CD4-positive, alpha-beta memory T cell (primary cell): ENCODE data around the gene PSMD1. TPM values are rescaled to one million over a fixed set of nuclear protein-coding genes. Genes with fewer than 3 reads are reported as not detected.

Experiments
- CTCF ChIA-PET: fragments of 350-600 bp; sonication (Branson Sonifier 250); formaldehyde crosslinking; loops from one replicate; lab custom pipeline; 2021; ENCODE audit warnings: inconsistent platforms; ENCODE audit not compliant: partially characterized antibody; lab: Charles Lee
- POLR2A ChIA-PET: fragments of 350-600 bp; sonication (Branson Sonifier 250); formaldehyde crosslinking; loops from one replicate; lab custom pipeline; 2021; ENCODE audit not compliant: partially characterized antibody; lab: Charles Lee
- DNase-seq, 5 donors: peaks; one replicate each; pipeline versions ENCODE4 v3.0.0 to v3.0.0-alpha.2; 2020 to 2022; ENCODE audit warnings: mixed read lengths in 1 of 5
- H3K27ac ChIP-seq: one replicate; pipeline ENCODE4 v1.7.0; 2013; ENCODE audit warnings: low read depth, low read length
- H3K27me3 ChIP-seq: 2 replicates; pipeline ENCODE4 v1.7.0; 2013; ENCODE audit warnings: mild to moderate bottlenecking, low read length, moderate library complexity; ENCODE audit not compliant: insufficient read depth
- H3K36me3 ChIP-seq: 2 replicates; pipeline ENCODE4 v1.7.0; 2013; ENCODE audit warnings: mild to moderate bottlenecking, low read length, moderate library complexity; ENCODE audit not compliant: insufficient read depth
- H3K4me1 ChIP-seq: 2 replicates; pipeline ENCODE4 v1.7.0; 2013; ENCODE audit warnings: mild to moderate bottlenecking, low read length, moderate library complexity; ENCODE audit not compliant: insufficient read depth
- H3K4me3 ChIP-seq, 2 donors: one replicate each; pipeline ENCODE4 v1.7.0; 2013; ENCODE audit warnings: low read length in 2 of 2, mild to moderate bottlenecking in 1 of 2
- H3K9me3 ChIP-seq, 2 donors: one replicate each; pipeline ENCODE4 v1.7.0; 2013; ENCODE audit warnings: low read length in 2 of 2, control low read depth in 1 of 2; ENCODE audit not compliant: control insufficient read depth in 1 of 2
- H3K27ac Mint-ChIP-seq, 7 donors: one replicate each; pipeline ENCODE4 v1.8.0; 2020 to 2021; ENCODE audit warnings: mixed read lengths in 7 of 7, mild to moderate bottlenecking in 6 of 7, inconsistent platforms in 3 of 7, moderate library complexity in 3 of 7
- H3K27me3 Mint-ChIP-seq, 2 donors: one replicate each; pipeline ENCODE4 v1.8.0; 2020 to 2021; ENCODE audit warnings: mixed read lengths in 2 of 2
- H3K36me3 Mint-ChIP-seq, 2 donors: one replicate each; pipeline ENCODE4 v1.8.0; 2020 to 2021; ENCODE audit warnings: mixed read lengths in 2 of 2, inconsistent platforms in 1 of 2, mild to moderate bottlenecking in 1 of 2
- H3K4me1 Mint-ChIP-seq, 4 donors: one replicate each; pipeline ENCODE4 v1.8.0; 2020 to 2021; ENCODE audit warnings: mixed read lengths in 4 of 4, mild to moderate bottlenecking in 1 of 4
- H3K4me3 Mint-ChIP-seq, 8 donors: one replicate each; pipeline ENCODE4 v1.8.0; 2020 to 2021; ENCODE audit warnings: mixed read lengths in 8 of 8, mild to moderate bottlenecking in 7 of 8, moderate library complexity in 6 of 8, inconsistent platforms in 3 of 8
- H3K9me3 Mint-ChIP-seq, 8 donors: one replicate each; pipeline ENCODE4 v1.8.0; 2020 to 2021; ENCODE audit warnings: mixed read lengths in 8 of 8, mild to moderate bottlenecking in 5 of 8, inconsistent platforms in 3 of 8, moderate library complexity in 1 of 8
- intact Hi-C: fragments of 100-400 bp; cut with micrococcal nuclease; formaldehyde crosslinking; loops from one replicate; pipeline ENCODE4 v1.15.1; 2023
- polyA plus RNA-seq, 2 donors: library from polyadenylated mRNA; unstranded; fragments of 300-500 nt; fragmentation: Illumina TruSeq; gene quantifications; one replicate each; pipeline ENCODE4 v1.2.3, GENCODE V29; 2021
- total RNA-seq, 2 experiments: library from RNA; stranded (reverse); gene quantifications; one replicate each; pipeline ENCODE4 v1.2.3, GENCODE V29; 2021

PSMD1 gene
- total and polyA plus RNA-seq, 4 experiments from 2014 or later, result 38.0 to 65.0 (median 52.6) TPM

DNA sequence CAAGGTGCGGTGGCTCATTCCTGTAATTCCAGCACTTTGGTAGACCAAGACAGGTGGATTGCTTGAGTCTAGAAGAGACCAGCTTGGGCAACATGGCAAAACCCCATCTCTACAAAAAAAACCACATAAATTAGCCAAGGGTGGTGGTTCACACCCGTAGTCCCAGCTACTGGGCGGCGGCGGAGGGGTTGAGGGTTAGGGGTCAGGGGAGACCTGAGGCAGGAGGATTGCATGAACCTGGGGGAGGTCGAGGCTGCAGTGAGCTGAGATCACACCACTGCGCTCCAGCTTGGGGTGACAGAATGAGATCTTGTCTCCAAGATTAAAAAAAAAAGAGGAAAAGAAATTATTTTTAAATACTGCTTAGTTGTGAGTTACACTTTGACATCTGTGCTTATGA lies 69.5 kb downstream of the PSMD1 start:
- Mint-ChIP-seq H3K27me3 (no peaks in the 10 kb centered on the region), H3K4me3 (no peak overlapping the region), H3K27ac (no peak overlapping the region), H3K36me3 (peaks cover 0 to 7% of the 10 kb centered on the region in 2 donors), H3K4me1 (peaks cover 16 to 27% (median 23%) of the 10 kb centered on the region in 4 donors), H3K9me3 (no peaks in the 10 kb centered on the region)
- intact Hi-C loops, result no loop called here
- H3K36me3 ChIP-seq, result no peaks in the 10 kb centered on the region
- no peak overlapping the region for H3K4me3 ChIP-seq
- DNase-seq, result no peak
- ChIA-PET POLR2A (no interaction called here), CTCF (interaction anchor here (1.1 to 1.4 kb wide), 2 partner anchors 22 to 25 kb away, joined by 3 read pairs; no protein-coding TSS in a partner anchor)
- no peak overlapping the region for H3K27ac ChIP-seq
- H3K27me3 ChIP-seq, result no peaks in the 10 kb centered on the region
- H3K9me3 ChIP-seq, result no peaks in the 10 kb centered on the region
- H3K4me1 ChIP-seq, result peaks cover 23% of the 10 kb centered on the region

DNA sequence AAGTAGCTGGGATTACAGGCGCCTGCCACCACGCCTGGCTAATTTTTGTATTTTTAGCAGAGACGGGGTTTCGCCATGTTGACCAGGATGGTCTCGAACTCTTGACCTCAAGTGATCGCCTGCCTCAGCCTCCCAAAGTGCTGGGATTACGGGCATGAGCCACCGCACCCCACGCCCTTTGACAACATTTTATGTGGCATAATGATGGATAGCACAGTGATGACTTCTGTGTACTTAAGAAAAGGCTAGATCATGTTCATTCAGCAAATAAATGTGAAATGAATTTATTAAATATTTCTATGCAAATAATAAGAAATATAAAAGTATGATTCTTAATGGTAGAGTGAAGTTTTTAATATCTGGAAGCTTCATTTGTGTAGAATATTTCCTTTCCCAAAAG lies 70.8 kb downstream of the PSMD1 start:
- Histone ChIP-seq H3K4me1 (peaks cover 23% of the 10 kb centered on the region), H3K36me3 (no peaks in the 10 kb centered on the region), H3K27ac (no peak overlapping the region), H3K27me3 (no peaks in the 10 kb centered on the region), H3K9me3 (no peaks in the 10 kb centered on the region), H3K4me3 (no peak overlapping the region)
- intact Hi-C loops, result no loop called here
- POLR2A ChIA-PET, result no interaction called here
- Mint-ChIP-seq H3K9me3 (no peaks in the 10 kb centered on the region), H3K36me3 (peaks cover 0 to 7% of the 10 kb centered on the region in 2 donors), H3K4me1 (peaks cover 16 to 27% (median 23%) of the 10 kb centered on the region in 4 donors), H3K27me3 (no peaks in the 10 kb centered on the region), H3K4me3 (no peak overlapping the region), H3K27ac (no peak overlapping the region)
- no peak for DNase-seq
- CTCF ChIA-PET, result no interaction called here

DNA sequence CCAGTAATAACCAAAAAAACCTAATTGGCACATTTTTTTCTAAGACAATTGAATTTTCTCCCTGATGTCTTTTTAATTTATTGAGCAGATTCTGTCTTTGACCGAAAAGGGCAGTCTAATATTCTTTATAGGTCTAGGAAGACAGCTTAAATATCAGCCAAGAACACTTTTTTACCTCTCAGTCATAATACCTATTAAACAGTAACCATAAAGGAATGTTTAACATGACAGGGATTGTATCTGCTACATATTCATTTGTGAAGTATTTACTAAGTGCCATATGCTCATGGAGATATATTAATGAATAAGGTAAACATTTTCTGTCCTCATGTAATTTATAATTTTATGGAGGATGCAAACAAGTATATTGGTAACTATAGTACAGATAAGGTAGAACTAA lies 71.3 kb downstream of the PSMD1 start:
- H3K27me3 ChIP-seq, result no peaks in the 10 kb centered on the region
- H3K9me3 ChIP-seq, result no peaks in the 10 kb centered on the region
- H3K36me3 ChIP-seq, result no peaks in the 10 kb centered on the region
- Mint-ChIP-seq H3K36me3 (peaks cover 0 to 7% of the 10 kb centered on the region in 2 donors), H3K4me1 (peaks cover 20 to 32% (median 23%) of the 10 kb centered on the region in 4 donors), H3K27me3 (no peaks in the 10 kb centered on the region), H3K9me3 (no peaks in the 10 kb centered on the region), H3K4me3 (no peak overlapping the region), H3K27ac (no peak overlapping the region)
- peaks cover 23% of the 10 kb centered on the region for H3K4me1 ChIP-seq
- ChIA-PET CTCF (interaction anchor here (0.8 kb wide), 1 partner anchor 8 kb away, joined by 3 read pairs; no protein-coding TSS in a partner anchor), POLR2A (no interaction called here)
- DNase-seq, result no peak
- H3K27ac ChIP-seq, result no peak overlapping the region
- H3K4me3 ChIP-seq, result no peak overlapping the region
- intact Hi-C loops, result no loop called here

DNA sequence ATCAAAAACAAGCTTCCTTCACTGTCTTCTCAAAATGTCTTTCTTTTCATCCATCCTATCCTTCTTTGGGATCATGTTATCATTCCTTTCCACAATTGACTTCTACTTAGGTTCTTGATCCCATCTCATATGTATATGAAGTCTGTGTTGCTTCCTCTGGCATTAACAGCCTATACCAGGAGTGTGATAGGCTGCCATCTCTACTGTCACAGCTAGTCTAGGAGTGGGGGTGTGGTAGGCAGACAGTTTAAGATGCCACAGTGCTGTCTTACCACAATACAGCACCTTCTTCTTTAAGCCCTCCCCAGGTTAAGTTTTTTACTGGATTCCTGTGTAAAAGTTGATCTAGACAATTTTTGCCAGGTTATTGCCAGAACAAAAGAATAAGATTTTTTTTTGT lies 71.9 kb downstream of the PSMD1 start:
- POLR2A ChIA-PET, result no interaction called here
- H3K36me3 ChIP-seq, result no peaks in the 10 kb centered on the region
- H3K9me3 Mint-ChIP-seq, result no peaks in the 10 kb centered on the region
- H3K36me3 Mint-ChIP-seq, result peaks cover 0 to 7% of the 10 kb centered on the region in 2 donors
- CTCF ChIA-PET, result interaction anchor here (0.8 kb wide), 1 partner anchor 8 kb away, joined by 3 read pairs; no protein-coding TSS in a partner anchor
- intact Hi-C loops, result no loop called here
- H3K4me1 Mint-ChIP-seq, result peaks cover 16 to 27% (median 18%) of the 10 kb centered on the region in 4 donors
- no peaks in the 10 kb centered on the region for H3K27me3 ChIP-seq
- H3K27ac ChIP-seq, result no peak overlapping the region
- H3K4me1 ChIP-seq, result peaks cover 21% of the 10 kb centered on the region
- H3K27ac Mint-ChIP-seq, result peak overlapping the region in 1 of 7 donors; percentile 4
- no peaks in the 10 kb centered on the region for H3K9me3 ChIP-seq
- no peak for DNase-seq
- H3K4me3 Mint-ChIP-seq, result no peak overlapping the region
- no peak overlapping the region for H3K4me3 ChIP-seq
- H3K27me3 Mint-ChIP-seq, result no peaks in the 10 kb centered on the region

DNA sequence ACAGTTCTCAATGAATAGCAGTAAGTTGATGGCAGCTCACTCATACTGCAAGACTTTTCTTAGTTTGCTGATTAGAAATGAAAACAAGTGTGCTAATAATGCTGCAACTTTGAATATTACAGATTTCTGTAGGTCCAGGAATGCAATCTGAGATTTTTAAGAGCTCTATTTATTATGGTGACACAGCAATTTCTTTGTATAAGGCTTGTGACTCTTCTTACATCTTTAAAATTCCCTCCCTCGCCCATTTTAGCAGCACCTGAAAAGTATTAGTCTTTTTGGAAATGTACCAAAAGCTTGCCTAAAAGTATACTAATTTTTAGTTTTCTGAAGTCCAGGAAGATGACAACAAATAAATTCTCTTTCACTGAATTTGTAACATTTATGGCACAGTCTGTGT lies 72.5 kb downstream of the PSMD1 start:
- H3K4me3 ChIP-seq, result no peak overlapping the region
- peaks cover 14% of the 10 kb centered on the region for H3K4me1 ChIP-seq
- intact Hi-C loops, result no loop called here
- H3K9me3 Mint-ChIP-seq, result no peaks in the 10 kb centered on the region
- no peaks in the 10 kb centered on the region for H3K27me3 ChIP-seq
- H3K27ac ChIP-seq, result no peak overlapping the region
- POLR2A ChIA-PET, result no interaction called here
- DNase-seq, result no peak
- no peaks in the 10 kb centered on the region for H3K9me3 ChIP-seq
- no peak overlapping the region for H3K4me3 Mint-ChIP-seq
- peaks cover 0 to 7% of the 10 kb centered on the region in 2 donors for H3K36me3 Mint-ChIP-seq
- no peaks in the 10 kb centered on the region for H3K27me3 Mint-ChIP-seq
- CTCF ChIA-PET, result interaction anchor here (1.4 kb wide), 1 partner anchor 78 kb away, joined by 3 read pairs; no protein-coding TSS in a partner anchor
- H3K27ac Mint-ChIP-seq, result no peak overlapping the region
- peaks cover 10 to 22% (median 12%) of the 10 kb centered on the region in 4 donors for H3K4me1 Mint-ChIP-seq
- H3K36me3 ChIP-seq, result no peaks in the 10 kb centered on the region

DNA sequence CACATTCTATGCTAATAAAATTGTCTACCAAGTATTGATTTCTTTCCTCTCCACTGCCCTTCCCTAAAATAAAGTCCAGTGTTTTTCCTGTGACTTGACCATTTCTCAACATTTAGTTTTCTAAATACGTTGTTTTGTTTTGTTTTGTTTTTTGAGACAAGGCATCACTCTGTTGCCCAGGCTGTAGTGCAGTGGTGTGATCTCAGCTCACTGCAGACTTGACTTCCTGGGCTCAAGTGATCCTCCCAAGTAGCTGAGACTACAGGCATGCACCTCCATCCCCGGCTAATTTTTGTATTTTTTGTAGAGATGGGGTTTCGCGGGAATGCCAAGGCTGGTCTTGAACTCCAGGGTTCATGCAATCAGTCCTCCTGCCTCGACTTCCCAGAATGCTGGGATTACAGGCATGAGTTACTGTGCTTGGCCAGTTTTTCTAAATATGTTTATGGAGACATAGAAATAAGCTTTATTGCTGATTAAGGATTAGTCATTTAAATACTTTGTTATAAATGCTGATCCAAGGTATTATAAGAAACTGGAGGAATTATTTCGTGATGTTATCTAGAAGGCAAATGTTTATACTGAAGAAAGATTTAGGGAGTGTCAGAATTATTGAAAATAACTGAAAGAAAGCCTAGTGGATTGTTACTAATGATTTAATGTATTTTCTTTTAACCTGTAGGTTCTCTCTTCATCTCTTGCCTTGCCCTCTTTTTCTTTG lies 73.8 kb downstream of the PSMD1 start:
- intact Hi-C loops, result no loop called here
- Histone ChIP-seq H3K36me3 (no peaks in the 10 kb centered on the region), H3K27ac (no peak overlapping the region), H3K4me3 (no peak overlapping the region), H3K4me1 (peaks cover 2% of the 10 kb centered on the region), H3K9me3 (no peaks in the 10 kb centered on the region), H3K27me3 (no peaks in the 10 kb centered on the region)
- peaks cover under 1 to 9% (median 6%) of the 10 kb centered on the region in 4 donors for H3K4me1 Mint-ChIP-seq
- no peaks in the 10 kb centered on the region for H3K9me3 Mint-ChIP-seq
- POLR2A ChIA-PET, result no interaction called here
- peak overlapping the region in 1 of 7 donors; percentile 63 for H3K27ac Mint-ChIP-seq
- no peaks in the 10 kb centered on the region for H3K27me3 Mint-ChIP-seq
- CTCF ChIA-PET, result interaction anchor here (1.4 kb wide), 2 partner anchors 80 to 321 kb away, joined by 3 to 4 read pairs; no protein-coding TSS in a partner anchor
- no peak for DNase-seq
- no peak overlapping the region for H3K4me3 Mint-ChIP-seq
- H3K36me3 Mint-ChIP-seq, result peaks cover 0 to 7% of the 10 kb centered on the region in 2 donors

DNA sequence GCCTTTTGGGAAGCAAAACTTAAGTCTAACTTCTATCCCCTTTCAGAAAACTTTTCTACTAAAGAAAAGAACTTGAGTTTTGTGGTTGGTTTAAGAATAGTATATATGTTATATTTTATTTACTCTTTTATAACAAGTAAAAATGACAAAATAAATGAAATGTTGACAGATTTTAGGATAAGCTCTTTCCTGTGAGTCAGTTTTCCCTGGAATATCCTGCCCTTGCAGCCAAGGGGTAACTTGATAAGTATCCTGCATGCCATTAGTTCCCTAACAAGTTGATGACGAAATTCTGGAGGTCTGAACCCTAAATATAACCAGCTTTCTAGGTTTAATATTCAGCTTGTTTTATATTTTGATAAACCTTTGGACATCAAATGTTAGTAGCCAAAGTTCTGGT lies 75.5 kb downstream of the PSMD1 start:
- no peak for DNase-seq
- no peaks in the 10 kb centered on the region for H3K9me3 Mint-ChIP-seq
- no peak overlapping the region for H3K27ac Mint-ChIP-seq
- no peak overlapping the region for H3K4me3 ChIP-seq
- no peak overlapping the region for H3K4me3 Mint-ChIP-seq
- ChIA-PET POLR2A (no interaction called here), CTCF (interaction anchor here (0.7 kb wide), 1 partner anchor 9 kb away, joined by 3 read pairs; no protein-coding TSS in a partner anchor)
- H3K27me3 ChIP-seq, result no peaks in the 10 kb centered on the region
- intact Hi-C loops, result no loop called here
- no peaks in the 10 kb centered on the region for H3K36me3 ChIP-seq
- no peaks in the 10 kb centered on the region for H3K27me3 Mint-ChIP-seq
- peaks cover 0 to 4% of the 10 kb centered on the region in 2 donors for H3K36me3 Mint-ChIP-seq
- no peak overlapping the region for H3K27ac ChIP-seq
- peaks cover 0 to 7% (median 6%) of the 10 kb centered on the region in 4 donors for H3K4me1 Mint-ChIP-seq
- no peaks in the 10 kb centered on the region for H3K9me3 ChIP-seq
- no peaks in the 10 kb centered on the region for H3K4me1 ChIP-seq
